HG02973 (cell line): ENCODE measurements around the gene TMEM263.
"Not testable (repeated sequence)": the region's sequence is repeated elsewhere in the genome, so short reads cannot be mapped to it uniquely, and the experiment has no call there.

Experiments
- ATAC-seq: cut with Tn5 transposase; IDR thresholded peaks from one replicate; pipeline ENCODE4 v1.9.1; 2021; ENCODE audit warnings: moderate library complexity; ENCODE audit not compliant: unreplicated experiment

The TMEM263 gene

GRCh38 chr12:106955377-106956047 lies at the start of gene TMEM263:
TMEM263 (plus strand) TSS chr12:106955907; CDS start chr12:106967117, 11,210 bp downstream.
- ATAC-seq, result peak; percentile 71

GRCh38 chr12:106906715-106907114 lies 49.0 kb upstream of the TMEM263 start:
- ATAC-seq, result no peak

- ATAC-seq, result no peak
Measured at GRCh38 chr12:106907411-106907810, 48.3 kb upstream of the TMEM263 start.

GRCh38 chr12:106907846-106908245 lies 47.9 kb upstream of the TMEM263 start:
- ATAC-seq, result no peak

- no peak for ATAC-seq
Measured at GRCh38 chr12:106908561-106908960, 47.1 kb upstream of the TMEM263 start.

- peak; percentile 68 for ATAC-seq
Measured at GRCh38 chr12:106910202-106910601, 45.5 kb upstream of the TMEM263 start.

GRCh38 chr12:106911581-106911980 lies 44.1 kb upstream of the TMEM263 start:
- ATAC-seq, result no peak

- no peak for ATAC-seq
Measured at GRCh38 chr12:106913456-106913855, 42.3 kb upstream of the TMEM263 start.

- peak; percentile 53 for ATAC-seq
Measured at GRCh38 chr12:106914796-106915634, 40.7 kb upstream of the TMEM263 start.

- peak; percentile 10 for ATAC-seq
Measured at GRCh38 chr12:106915635-106916026, 40.1 kb upstream of the TMEM263 start.

- no peak for ATAC-seq
Measured at GRCh38 chr12:106917503-106917902, 38.2 kb upstream of the TMEM263 start.

GRCh38 chr12:106918746-106919145 lies 37.0 kb upstream of the TMEM263 start:
- ATAC-seq, result no peak

GRCh38 chr12:106919910-106920544 lies 35.7 kb upstream of the TMEM263 start:
- no peak for ATAC-seq

- not testable (repeated sequence) for ATAC-seq
Measured at GRCh38 chr12:106921976-106922375, 33.7 kb upstream of the TMEM263 start.

GRCh38 chr12:106923594-106923993 lies 32.1 kb upstream of the TMEM263 start:
- ATAC-seq, result not testable (repeated sequence)

- ATAC-seq, result no peak
Measured at GRCh38 chr12:106924268-106924861, 31.3 kb upstream of the TMEM263 start.

GRCh38 chr12:106926657-106927056 lies 29.1 kb upstream of the TMEM263 start:
- ATAC-seq, result no peak

- no peak for ATAC-seq
Measured at GRCh38 chr12:106934277-106934676, 21.4 kb upstream of the TMEM263 start.

GRCh38 chr12:106941481-106942156 lies 14.1 kb upstream of the TMEM263 start:
- ATAC-seq, result no peak

- no peak for ATAC-seq
Measured at GRCh38 chr12:106942775-106943174, 12.9 kb upstream of the TMEM263 start.
